ENCODE results near the gene NDUFS2. TPM values are rescaled to one million over a fixed set of nuclear protein-coding genes. Genes with fewer than 3 reads are reported as not detected.

Gene NDUFS2
- total and polyA plus RNA-seq, 2 donors (not counting 1 experiment from before 2014, with no cell fraction given), result 53.9 to 82.3 TPM

- no peak overlapping the region for H3K4me3 Mint-ChIP-seq
- H3K4me3 ChIP-seq (ENCODE audit: control extremely low read depth in 1 of 5, extremely low read depth in 1 of 5, insufficient read depth in 1 of 5, low read depth in 2 of 5, low read length in 4 of 5), result no peak overlapping the region
Observed at GRCh38 chr1:161219078-161219892, 17.1 kb downstream of the NDUFS2 start.

DNA sequence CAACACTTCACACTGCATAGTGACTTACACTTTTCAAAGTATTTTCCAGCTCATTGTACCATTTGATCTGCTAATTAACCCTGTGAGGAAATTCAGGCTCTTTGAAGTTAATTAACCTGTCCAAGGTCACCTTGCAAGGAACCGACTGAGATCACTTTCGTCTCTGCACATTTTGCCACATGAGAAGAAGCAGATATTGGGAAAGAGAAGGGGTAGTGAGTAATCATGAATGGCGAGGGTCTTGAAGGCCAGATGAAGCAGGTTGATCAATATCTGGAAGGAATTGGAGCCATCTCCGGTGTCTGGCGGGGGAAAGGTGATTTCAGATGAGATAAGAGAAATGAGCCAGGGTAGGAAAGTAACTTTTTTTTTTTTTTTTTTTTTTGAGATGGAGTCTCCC lies 17.8 kb downstream of the NDUFS2 start:
- intact Hi-C loops (cut with micrococcal nuclease), result no loop called here
- Mint-ChIP-seq H3K27me3 (peaks cover 45% of the 10 kb centered on the region), H3K4me1 (peaks cover 26% of the 10 kb centered on the region), H3K4me3 (no peak overlapping the region), H3K9me3 (ENCODE audit: insufficient read depth) (no peaks in the 10 kb centered on the region), H3K27ac (no peak overlapping the region)
- WGBS (ENCODE audit: insufficient coverage), result 100% methylated on average over 5 of the region's 5 CpGs
- Histone ChIP-seq H3K4me2 (replicated peaks; ENCODE audit: low read depth, low read length, poor library complexity, severe bottlenecking) (no peak overlapping the region), H3K79me2 (ENCODE audit: control insufficient read depth, insufficient read depth, low read length) (no peaks in the 10 kb centered on the region), H3K27me3 (replicated peaks in 1 of 4; ENCODE audit: control extremely low read depth in 1 of 4, control insufficient read depth in 3 of 4, insufficient read depth in 4 of 4, low read length in 3 of 4) (peaks cover 0 to 48% (median 36%) of the 10 kb centered on the region in 4 experiments), H3K27ac (ENCODE audit: low read length in 2 of 2) (no peak overlapping the region), H2AFZ (ENCODE audit: insufficient read depth, low read depth, low read length, poor library complexity, severe bottlenecking) (no peak overlapping the region), H4K20me1 (ENCODE audit: control insufficient read depth, insufficient read depth, low read length, poor library complexity, severe bottlenecking) (no peaks in the 10 kb centered on the region), H3K9me3 (ENCODE audit: control extremely low read depth in 1 of 3, control insufficient read depth in 2 of 3, insufficient read depth in 1 of 3, low read length in 2 of 3) (no peaks in the 10 kb centered on the region), H3K4me3 (ENCODE audit: control extremely low read depth in 1 of 5, extremely low read depth in 1 of 5, insufficient read depth in 1 of 5, low read depth in 2 of 5, low read length in 4 of 5) (no peak overlapping the region), H3K4me1 (ENCODE audit: control insufficient read depth in 2 of 2, insufficient read depth in 2 of 2, low read length in 2 of 2) (peaks cover 13 to 25% of the 10 kb centered on the region in 2 donors), H3K36me3 (replicated peaks in 1 of 2; ENCODE audit: control extremely low read depth in 1 of 2, control insufficient read depth in 1 of 2, extremely low read depth in 1 of 2, insufficient read depth in 2 of 2, low read length in 1 of 2) (no peaks in the 10 kb centered on the region), H3K9ac (ENCODE audit: low read length) (no peak overlapping the region)
- CTCF ChIA-PET, result interaction anchor here (1.1 to 1.9 kb wide), 3 partner anchors 9 to 162 kb away, joined by 5 to 7 read pairs (median 7); no protein-coding TSS in a partner anchor
- TF ChIP-seq, protein P1, sequence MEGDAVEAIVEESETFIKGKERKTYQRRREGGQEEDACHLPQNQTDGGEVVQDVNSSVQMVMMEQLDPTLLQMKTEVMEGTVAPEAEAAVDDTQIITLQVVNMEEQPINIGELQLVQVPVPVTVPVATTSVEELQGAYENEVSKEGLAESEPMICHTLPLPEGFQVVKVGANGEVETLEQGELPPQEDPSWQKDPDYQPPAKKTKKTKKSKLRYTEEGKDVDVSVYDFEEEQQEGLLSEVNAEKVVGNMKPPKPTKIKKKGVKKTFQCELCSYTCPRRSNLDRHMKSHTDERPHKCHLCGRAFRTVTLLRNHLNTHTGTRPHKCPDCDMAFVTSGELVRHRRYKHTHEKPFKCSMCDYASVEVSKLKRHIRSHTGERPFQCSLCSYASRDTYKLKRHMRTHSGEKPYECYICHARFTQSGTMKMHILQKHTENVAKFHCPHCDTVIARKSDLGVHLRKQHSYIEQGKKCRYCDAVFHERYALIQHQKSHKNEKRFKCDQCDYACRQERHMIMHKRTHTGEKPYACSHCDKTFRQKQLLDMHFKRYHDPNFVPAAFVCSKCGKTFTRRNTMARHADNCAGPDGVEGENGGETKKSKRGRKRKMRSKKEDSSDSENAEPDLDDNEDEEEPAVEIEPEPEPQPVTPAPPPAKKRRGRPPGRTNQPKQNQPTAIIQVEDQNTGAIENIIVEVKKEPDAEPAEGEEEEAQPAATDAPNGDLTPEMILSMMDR (IDR thresholded peaks at IDR 0.05), result no peak
- TF ChIP-seq EZH2 (IDR thresholded peaks at IDR 0.05; ENCODE audit: borderline replicate concordance, insufficient read depth, low read depth, low read length, poor library complexity, severe bottlenecking), result no peak
- DNase-seq (no peak), ATAC-seq (ENCODE audit: low read depth) (no peak)
- POLR2A ChIA-PET, result no interaction called here

More at GRCh38 chr1:161219078-161219892, 17.1 kb downstream of the NDUFS2 start:
- WGBS (ENCODE audit: insufficient coverage), result 96% methylated on average over 4 of the region's 5 CpGs
- no peaks in the 10 kb centered on the region for H3K79me2 ChIP-seq (ENCODE audit: control insufficient read depth, insufficient read depth, low read length)
- no peak overlapping the region for H3K27ac ChIP-seq (ENCODE audit: low read length in 2 of 2)
- H3K9me3 ChIP-seq (ENCODE audit: control extremely low read depth in 1 of 3, control insufficient read depth in 2 of 3, insufficient read depth in 1 of 3, low read length in 2 of 3), result no peaks in the 10 kb centered on the region
- peaks cover 46% of the 10 kb centered on the region for H3K27me3 Mint-ChIP-seq
- no peak overlapping the region for H2AFZ ChIP-seq (ENCODE audit: insufficient read depth, low read depth, low read length, poor library complexity, severe bottlenecking)
- DNase-seq (no peak), ATAC-seq (ENCODE audit: low read depth) (no peak)
- H3K36me3 ChIP-seq (replicated peaks in 1 of 2; ENCODE audit: control extremely low read depth in 1 of 2, control insufficient read depth in 1 of 2, extremely low read depth in 1 of 2, insufficient read depth in 2 of 2, low read length in 1 of 2), result peaks cover 0 to 4% of the 10 kb centered on the region in 2 experiments
- peaks cover 15 to 26% of the 10 kb centered on the region in 2 donors for H3K4me1 ChIP-seq (ENCODE audit: control insufficient read depth in 2 of 2, insufficient read depth in 2 of 2, low read length in 2 of 2)
- POLR2A ChIA-PET, result no interaction called here
- peaks cover 27% of the 10 kb centered on the region for H3K4me1 Mint-ChIP-seq
- H3K9me3 Mint-ChIP-seq (ENCODE audit: insufficient read depth), result no peaks in the 10 kb centered on the region
- no peak overlapping the region for H3K27ac Mint-ChIP-seq
- H4K20me1 ChIP-seq (ENCODE audit: control insufficient read depth, insufficient read depth, low read length, poor library complexity, severe bottlenecking), result no peaks in the 10 kb centered on the region
- H3K9ac ChIP-seq (ENCODE audit: low read length), result no peak overlapping the region
- TF ChIP-seq, protein P1 (IDR thresholded peaks at IDR 0.05), result no peak
- no peak for TF ChIP-seq EZH2 (IDR thresholded peaks at IDR 0.05; ENCODE audit: borderline replicate concordance, insufficient read depth, low read depth, low read length, poor library complexity, severe bottlenecking)
- intact Hi-C loops (cut with micrococcal nuclease), result no loop called here
- peaks cover 0 to 49% (median 36%) of the 10 kb centered on the region in 4 experiments for H3K27me3 ChIP-seq (replicated peaks in 1 of 4; ENCODE audit: control extremely low read depth in 1 of 4, control insufficient read depth in 3 of 4, insufficient read depth in 4 of 4, low read length in 3 of 4)
- H3K4me2 ChIP-seq (replicated peaks; ENCODE audit: low read depth, low read length, poor library complexity, severe bottlenecking), result no peak overlapping the region
- CTCF ChIA-PET, result interaction anchor here (1.1 to 1.9 kb wide), 4 partner anchors 8 to 162 kb away, joined by 3 to 7 read pairs (median 6); no protein-coding TSS in a partner anchor

Data from B cell (primary cell).